ENCODE measurements around the gene SRRM2.

Gene SRRM2

DNA sequence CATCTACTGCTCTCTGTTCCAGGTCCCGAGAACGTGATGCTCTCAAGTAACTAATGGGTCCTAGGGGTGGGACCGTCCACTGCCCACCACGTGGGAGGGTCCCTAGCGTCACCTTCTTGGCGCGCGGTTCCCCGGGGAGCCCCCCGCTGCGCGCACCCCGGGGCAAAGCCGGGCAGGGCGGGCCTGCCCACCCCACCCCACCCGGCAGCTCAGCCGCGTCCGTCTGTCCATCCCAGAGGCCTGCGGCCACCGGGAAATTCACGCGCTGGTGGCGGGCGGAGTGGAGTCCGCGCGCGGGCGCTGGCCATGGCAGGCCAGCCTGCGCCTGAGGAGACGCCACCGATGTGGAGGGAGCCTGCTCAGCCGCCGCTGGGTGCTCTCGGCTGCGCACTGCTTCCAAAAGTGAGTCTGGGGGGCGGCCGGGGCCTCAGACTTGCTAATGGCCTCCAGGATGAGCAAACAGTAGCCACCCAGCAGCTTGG is 46.3 kb downstream of the SRRM2 start:
- no peak for DNase-seq (ENCODE audit: low spot score)

DNA sequence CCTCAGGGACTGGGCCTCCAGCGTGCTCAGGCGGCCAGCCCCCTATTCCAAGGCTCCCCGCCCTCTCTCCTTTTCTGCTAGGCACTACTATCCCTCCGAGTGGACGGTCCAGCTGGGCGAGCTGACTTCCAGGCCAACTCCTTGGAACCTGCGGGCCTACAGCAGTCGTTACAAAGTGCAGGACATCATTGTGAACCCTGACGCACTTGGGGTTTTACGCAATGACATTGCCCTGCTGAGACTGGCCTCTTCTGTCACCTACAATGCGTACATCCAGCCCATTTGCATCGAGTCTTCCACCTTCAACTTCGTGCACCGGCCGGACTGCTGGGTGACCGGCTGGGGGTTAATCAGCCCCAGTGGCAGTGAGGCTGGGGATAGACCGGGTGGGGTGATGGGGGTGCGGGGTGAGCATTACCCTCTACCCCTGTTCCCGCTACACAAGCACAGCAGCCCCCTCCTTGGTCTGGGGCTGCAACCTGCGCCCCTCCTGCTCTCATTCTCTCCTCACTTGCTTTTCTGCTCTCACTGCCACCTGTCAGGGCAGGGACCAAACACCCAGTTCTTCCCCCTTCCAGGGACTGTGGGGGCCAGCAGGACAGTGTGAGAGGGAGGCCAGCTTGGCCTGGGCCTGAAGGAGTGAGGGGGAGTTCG is 46.9 kb downstream of the SRRM2 start:
- no peak for DNase-seq (ENCODE audit: low spot score)

DNA sequence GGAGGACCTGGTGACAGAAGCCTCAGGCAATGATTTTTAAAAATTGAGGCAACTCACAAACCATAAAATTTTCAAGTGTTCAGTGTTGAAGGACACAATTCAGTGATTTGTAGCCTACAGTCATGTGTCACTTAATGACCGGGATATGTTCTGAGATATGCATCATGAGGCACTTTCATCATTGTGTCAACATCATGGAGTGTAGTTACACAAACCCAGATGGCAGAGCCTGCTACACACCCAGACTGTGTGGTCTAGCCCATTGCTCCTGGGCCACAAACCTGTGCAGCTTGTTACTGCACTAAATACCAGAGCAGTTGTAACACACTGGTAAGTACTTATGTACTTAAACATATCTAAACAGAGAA is 47.4 kb downstream of the SRRM2 start:
- DNase-seq (ENCODE audit: low spot score) = no peak

DNA sequence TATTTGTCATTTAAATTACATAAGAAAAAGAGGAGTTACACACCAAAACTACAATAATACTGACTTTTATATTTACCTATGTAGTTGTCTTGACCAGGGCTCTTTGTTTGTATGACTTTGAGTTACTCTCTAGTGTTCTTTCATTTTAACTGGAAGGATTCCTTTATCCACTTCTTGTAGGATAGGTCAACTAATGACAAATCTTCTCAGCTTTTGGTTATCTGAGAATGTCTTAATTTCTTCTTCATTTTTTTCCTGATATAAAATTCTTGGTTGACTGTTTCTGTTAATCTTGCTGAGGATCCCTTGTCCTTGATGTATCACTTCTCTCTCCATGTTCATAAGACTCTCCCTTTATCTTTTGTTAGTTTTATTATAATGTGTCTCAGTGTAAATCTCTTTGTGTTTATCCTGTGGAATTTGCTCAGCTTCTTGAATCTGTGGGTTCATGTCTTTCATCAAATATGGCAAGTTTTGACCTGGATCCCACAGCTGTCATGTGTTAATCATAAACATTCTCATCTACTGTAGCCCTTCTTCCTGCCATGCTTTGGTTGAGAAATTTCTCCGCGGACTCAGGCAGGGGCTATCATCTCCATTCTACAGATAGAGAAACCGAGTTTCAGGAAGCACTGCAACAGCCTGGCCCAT is 51.2 kb downstream of the SRRM2 start:
- no peak for DNase-seq (ENCODE audit: low spot score)

DNA sequence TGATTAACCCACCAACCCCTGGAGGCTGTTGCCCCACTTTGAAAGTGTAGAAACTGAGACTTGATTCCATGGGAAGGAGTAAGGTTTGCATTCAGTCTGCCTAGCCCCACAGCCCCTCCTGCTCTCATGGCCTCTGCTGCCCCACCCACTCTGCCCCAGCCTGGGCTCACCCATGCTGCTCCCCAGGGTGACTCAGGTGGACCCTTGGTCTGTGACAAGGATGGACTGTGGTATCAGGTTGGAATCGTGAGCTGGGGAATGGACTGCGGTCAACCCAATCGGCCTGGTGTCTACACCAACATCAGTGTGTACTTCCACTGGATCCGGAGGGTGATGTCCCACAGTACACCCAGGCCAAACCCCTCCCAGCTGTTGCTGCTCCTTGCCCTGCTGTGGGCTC is 52.3 kb downstream of the SRRM2 start:
- DNase-seq (ENCODE audit: low spot score) = no peak

DNA sequence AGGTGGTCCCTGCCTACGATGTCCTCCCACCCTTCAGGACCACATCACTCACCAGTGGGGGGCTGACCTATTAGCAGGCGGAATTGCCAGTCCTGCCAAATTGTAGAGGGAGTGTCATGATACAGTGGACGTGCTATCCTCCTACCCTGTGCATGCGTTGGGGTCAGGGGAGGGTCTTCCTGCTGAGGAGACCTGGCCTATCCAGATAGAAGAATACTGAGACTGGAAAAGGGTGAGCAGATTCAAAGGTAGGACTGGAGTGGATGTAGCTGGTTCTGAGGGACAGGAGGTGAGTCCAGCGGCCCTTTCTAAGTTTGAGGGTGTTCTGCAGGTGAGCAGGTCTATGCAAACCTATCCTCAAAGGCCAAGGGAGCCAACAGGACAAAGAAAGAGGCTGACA is 53.8 kb downstream of the SRRM2 start:
- no peak for DNase-seq (ENCODE audit: low spot score)

DNA sequence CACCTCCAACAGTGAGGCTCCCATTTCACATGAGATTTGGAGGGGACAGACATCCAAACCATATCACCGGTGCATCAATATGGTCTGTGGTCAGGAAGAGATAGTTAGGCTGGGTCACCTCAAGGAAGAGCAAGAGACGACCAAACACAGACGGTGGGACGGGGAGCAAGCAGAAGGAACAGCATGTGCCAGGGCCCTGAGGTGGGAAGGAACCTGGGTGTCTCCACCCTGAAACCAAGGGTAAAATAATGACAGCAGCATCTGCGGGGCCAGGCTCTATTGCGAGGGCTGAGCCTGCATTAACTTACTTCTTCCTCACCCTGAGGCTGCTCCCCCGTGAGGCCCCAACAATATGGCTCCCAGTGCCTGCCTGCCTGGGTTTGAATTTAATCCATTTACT is 55.7 kb downstream of the SRRM2 start:
- no peak for DNase-seq (ENCODE audit: low spot score)

DNA sequence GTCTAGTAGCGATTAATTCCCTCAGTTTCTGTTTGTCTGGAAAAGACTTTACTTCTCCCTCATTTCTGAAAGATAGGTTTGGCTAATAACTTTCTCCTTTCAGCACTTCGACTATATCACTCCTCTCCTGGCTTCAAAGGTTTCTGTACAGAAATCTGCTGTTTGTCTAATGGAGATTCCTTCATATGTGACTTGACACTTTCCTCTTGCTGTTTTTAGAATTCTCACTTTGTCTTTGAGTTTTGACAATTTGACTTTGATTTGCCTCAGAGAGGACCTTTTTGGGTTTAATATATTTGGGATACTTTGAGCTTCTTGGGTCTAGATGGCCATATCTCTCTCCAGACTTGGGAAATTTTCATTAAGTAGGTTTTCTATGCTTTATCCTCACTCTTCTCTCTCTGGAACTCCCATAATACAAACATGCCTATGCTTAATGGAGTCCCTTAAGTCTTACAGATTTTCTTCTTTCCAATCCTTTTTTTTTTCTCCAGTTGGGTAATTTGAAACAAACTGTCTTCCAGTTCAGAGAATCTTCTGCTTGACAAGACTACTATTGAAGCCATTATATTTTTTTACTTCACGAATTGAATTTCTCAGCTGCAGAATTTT is 56.8 kb downstream of the SRRM2 start:
- no peak for DNase-seq (ENCODE audit: low spot score)

DNA sequence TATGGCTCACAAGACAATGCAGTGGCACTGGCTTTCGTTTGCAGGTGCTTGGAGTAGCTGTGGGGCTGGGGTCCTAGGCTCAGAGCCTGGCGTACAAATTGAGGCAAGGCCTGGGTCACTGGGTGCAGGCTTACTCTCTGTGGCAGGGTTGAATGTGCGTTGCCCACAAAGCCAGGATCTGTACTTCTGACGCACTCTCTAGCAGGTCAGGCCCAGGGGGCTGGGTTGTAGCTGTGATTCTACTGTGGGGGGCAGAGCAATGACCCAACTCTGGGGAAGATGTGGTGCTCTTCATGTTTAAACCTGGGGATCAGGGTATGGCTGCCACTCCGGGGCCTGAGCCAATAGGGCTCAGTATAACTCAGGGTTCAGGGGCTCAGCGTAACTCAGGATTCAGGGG is 58.2 kb downstream of the SRRM2 start:
- no peak for DNase-seq (ENCODE audit: low spot score)

DNA sequence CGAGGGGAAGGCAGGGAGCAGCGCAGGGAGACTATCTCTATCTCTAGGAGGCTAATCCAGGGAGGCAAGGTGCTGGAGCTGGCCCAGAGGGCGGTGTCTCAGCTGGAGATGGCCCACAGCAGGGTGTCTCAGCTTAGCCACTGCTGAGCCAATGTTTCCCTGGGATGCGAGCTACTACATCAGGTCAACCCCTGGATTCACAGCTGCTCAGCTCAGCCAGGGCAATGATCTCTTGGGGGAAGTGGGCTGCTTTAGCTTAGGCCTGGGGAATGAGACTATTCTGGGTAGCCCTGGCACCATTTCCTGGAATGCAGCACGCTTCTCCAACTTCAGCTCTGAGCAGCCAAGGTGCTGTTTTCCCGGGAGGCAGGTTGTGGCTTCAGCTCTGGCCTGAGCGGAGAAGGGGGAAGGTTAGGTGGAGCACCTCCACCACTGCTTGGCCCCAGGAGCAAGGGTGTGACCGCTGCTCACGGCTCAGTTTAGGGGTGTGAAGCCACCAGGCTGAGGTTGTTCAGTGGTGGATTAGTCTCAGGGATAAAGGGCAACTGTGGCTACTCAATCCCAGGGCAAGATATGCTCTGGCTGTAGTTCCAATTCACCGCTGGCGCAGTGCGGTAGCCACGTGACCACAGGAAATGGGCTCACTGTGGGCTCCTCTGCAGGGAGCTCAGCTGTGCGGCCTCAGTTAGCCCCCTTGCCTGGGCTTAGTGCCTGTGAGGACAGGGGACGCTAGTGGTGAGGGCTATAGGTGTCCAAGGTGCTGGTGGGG is 59.4 kb downstream of the SRRM2 start:
- no peak for DNase-seq (ENCODE audit: low spot score)

DNA sequence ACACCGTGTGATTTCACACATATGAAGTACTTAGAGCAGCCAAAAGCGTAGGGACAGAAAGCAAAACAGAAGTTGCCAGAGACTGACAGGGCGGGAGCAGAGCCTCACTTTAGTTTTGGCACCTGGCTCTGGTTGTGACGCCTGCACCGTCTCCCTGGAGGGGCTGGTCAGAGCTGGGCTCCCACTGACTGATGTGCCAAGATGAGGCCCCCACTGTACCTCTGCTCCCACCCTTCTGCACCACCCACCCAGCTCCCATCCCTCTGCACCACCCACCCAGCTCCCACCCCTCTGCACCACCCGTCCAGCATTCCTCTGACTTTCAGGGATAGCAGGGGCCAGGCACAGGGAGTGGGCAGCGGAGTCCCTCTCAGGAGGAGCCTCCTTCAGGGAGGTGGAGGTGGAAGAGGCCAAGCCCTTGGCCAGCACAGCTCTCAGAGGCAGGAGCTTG is 61.4 kb downstream of the SRRM2 start:
- no peak for DNase-seq (ENCODE audit: low spot score)

DNA sequence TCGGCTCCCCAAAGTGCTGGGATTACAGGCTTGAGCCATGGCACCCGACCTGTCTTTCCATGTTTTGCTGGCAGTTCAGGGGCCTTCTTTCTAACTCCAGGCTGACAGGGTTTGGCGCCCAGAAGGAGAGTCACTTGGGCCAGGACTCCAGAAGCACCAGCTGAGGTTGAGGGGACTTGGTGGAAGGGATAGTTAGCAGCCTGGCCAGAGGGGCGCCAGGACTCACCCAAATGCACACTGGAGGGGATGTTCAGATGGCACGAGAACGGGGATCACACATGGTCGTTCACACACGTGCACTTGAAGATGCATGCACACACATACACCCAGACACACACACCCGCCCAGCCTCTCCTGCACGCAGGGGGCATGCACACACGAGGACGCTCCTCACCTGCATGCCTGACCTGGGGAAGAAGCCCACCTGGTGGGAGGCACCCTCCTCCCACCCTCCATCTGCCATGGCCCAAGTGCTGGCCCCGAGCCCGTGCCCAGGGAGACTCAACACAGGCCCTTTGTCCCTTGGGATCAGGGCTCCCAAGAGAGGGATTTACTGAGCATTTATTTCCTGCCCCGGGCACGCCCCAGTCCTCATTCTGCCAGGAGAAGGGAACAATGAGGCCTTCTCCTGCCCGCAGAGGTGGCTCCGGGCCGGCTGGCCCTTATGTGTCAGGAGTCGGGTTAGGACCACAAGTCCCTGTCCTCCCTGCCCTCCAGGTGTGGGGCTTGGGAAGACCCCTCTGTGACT is 62.3 kb downstream of the SRRM2 start:
- no peak for DNase-seq (ENCODE audit: low spot score)

DNA sequence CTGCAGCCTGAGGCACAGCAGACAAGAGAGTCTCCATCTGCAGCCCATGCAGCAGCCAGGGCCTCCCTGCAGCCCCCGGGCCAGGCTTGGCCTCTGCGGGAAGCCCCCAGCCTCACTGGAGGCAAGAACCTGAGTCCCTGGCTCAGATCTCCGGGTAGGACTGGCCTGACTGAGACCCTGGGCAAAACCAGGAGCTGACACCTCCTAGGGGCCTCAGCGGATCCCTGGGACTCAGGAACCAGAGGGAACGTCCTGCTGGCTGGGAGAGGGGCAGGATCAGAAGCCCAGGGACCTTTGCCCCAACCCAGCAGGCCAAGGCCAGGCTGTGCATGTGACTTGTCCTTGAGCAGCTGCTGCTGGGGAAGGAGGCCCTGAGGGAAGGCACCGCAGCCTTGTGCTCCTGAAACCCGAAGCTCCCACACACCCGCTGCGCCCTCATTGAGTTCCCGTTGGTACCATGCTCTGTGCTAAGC is 62.9 kb downstream of the SRRM2 start:
- DNase-seq (ENCODE audit: low spot score) = no peak

DNA sequence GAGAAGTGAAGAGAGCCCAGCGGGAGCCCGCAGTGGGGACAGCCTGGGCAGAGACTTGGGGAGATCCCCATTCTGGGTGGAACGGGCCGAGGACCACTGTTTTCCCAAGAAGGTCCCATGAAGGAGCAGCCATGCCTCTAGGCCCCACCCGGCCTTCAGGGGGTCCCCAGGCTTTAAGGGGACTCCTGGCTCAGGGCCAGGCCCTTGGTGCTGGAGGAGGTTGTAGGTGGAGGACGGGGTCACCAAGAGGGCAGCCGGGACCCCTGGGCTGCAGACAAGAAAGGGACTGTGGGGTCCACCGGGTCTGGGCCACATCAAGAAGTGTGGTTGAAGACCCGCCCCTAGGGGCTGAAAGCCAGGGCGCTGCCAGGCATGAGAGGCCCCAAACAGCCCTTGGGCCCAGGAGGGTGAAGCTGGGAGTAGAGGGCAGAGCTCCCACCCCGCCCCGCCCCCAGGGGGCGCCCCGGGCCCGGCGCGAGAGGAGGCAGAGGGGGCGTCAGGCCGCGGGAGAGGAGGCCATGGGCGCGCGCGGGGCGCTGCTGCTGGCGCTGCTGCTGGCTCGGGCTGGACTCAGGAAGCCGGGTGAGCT is 64.4 kb downstream of the SRRM2 start, which contains the start of gene PRSS21:
Gene PRSS21 (plus strand): TSS at position 487 of the 589 bp plus-strand sequence. CDS start 32 bp downstream, at position 519.
- DNase-seq (ENCODE audit: low spot score) = peak; percentile 17

DNA sequence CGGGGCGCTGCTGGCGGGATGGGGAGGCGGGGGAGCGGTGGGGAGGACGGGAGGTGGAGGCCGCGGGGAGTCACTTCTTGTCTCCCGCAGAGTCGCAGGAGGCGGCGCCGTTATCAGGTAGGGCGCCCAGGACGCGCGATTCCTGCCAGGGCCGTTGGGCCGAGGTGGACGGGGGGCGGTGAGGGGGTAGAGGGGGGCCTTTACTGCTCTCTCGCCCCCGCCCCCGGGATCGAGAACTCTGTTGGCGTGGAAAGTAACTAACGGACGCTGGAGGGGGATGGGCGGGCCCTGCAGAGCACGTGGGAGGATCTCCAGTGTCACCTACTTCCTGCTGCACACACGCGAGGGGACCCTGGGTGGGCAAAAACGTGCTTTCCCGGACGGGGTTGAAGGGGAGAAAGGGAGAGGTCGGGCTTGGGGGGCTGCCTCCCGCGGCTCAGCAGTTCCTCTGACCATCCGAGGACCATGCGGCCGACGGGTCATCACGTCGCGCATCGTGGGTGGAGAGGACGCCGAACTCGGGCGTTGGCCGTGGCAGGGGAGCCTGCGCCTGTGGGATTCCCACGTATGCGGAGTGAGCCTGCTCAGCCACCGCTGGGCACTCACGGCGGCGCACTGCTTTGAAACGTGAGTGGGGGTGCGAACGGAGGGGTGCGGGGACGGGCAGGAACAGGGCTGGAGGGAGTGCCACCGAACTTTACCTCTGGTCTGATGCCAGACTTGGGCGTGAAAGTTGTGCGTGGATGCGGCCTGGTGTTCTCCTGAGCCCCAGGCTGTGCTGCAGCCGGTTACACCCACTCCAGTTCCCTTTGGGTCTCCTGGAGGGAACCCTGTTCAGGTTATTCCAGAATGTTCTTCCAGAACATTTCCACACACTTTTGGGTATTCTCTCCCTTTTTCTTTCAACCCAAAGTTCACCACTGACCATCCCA is 65.2 kb downstream of the SRRM2 start:
- DNase-seq (ENCODE audit: low spot score) = no peak

DNA sequence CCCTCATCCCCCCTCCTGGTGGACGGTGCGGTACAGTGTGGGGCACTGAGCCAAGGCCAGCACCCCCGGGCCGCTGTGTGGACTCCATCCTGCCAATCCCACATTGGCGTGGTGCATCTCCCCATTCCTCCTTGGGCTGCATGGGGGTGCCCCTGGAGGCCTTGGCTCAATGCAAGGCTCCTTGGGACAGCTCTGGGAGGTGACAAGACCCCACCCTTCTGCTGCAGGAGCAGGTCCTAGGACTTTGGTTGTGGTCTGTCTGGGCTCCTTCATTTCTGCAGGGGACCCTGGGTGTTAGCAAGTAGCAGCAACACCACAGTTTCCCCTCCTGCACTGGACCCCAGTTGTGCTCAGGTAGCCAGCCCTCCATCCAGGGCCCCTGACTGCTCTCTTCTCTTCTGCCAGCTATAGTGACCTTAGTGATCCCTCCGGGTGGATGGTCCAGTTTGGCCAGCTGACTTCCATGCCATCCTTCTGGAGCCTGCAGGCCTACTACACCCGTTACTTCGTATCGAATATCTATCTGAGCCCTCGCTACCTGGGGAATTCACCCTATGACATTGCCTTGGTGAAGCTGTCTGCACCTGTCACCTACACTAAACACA is 65.9 kb downstream of the SRRM2 start:
- no peak for DNase-seq (ENCODE audit: low spot score)

DNA sequence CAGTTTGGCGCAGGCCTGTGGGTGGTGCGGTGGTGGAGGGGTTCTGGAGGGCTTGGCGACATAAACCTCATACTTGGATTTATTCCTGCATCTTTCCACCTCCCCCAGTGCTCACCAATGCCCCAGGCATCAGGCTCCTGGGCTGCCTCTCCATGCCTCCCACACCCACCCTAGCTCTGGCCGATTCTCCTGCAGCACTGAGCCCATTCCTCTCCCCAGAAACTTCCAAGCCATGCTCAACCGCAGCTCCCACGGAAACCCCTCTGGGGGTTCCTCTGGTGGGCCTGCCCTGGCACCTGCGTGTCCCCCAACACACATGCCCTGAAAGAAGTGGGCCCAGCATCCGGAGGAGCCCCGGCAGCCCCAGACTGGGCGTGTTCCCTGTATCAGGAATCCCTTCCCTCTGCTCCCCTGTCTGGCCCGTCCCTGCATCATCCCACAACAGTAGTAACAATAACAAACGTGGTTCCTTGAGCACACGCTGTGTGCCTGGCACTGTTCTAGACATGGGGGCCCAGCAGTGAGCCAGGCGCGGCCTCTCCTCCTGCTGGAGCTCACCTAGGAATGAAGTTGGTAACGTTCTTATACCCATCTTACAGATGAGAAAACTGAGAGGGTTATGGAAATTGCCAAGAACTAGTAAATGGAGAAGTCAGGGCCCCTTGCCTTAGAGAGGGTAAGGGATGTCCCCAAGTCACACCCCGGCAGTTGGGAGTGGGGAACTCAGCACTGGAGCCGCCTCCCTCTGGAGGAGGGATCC is 66.9 kb downstream of the SRRM2 start:
- DNase-seq (ENCODE audit: low spot score) = no peak

DNA sequence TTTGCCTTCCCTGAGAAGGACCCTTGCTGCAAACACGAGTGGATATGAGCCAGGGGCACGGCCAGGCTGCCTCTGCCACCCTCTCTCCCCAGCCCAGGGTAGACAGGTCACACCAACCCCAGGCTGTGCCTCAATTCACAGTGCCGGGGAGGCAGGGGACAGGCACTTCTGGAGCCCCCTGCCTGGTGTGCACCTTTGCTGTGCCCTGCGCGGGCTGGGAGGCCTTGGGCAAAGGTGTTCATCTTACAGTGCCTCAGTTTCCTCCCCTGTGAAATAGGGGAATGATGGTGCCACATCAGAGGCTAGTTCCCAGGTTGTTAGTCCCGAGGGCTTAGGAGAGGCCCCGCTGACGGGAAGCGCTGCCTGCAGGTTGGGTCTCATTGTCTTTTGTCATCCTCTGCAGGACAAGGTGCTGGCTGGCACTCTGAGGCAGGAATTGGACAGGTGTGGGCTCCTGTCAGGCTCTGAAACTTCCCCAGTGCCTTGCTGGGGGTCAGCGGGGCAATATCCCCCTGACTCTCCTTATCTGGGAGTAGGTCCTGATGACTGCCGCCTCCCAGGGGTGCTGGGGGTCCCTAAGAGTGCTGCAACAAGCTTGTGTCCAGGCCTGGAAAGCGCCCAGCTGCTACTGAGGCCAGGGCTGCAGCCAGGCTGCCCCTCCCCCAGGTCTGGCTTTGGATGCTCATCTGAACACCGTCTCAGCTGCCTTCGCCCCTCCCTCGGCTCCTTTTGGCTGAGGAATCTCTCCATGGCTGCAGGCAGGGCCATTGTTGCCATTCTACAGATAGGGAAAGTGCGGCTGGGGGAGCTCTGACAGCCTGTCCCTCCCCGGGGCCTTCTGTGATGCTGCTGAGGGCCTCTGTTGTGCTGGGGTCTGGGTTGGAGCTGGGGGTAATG is 67.7 kb downstream of the SRRM2 start:
- DNase-seq (ENCODE audit: low spot score) = no peak
